Tibial nerve (tissue), 4 donors: Measurements from ENCODE around the gene GOLGA6C. TPM values are rescaled to one million over a fixed set of nuclear protein-coding genes. Genes with fewer than 3 reads are reported as not detected.

Experiments
- DNase-seq, 2 donors: peaks; one replicate each; pipeline ENCODE4 v3.0.0-alpha.2; 2019; ENCODE audit warnings: low spot score in 2 of 2
- H3K27ac ChIP-seq, 4 donors: fragments of 200-600 bp; sonication (generic) in 3 of 4; one replicate each; pipeline ENCODE4 v1.5.1; 2017 to 2019; ENCODE audit warnings: mild to moderate bottlenecking in 1 of 4
- H3K27me3 ChIP-seq, 2 donors: fragments of 200-600 bp; sonication (generic) in 1 of 2; one replicate each; pipeline versions ENCODE4 v1.5.1 to v1.6.0; 2017 to 2019
- H3K36me3 ChIP-seq, 3 donors: fragments of 200-600 bp; sonication (generic); one replicate each; pipeline ENCODE4 v1.5.1; 2018 to 2019
- H3K4me1 ChIP-seq, 4 donors: fragments of 200-600 bp; sonication (generic) in 3 of 4; one replicate each; pipeline ENCODE4 v1.5.1; 2017 to 2019
- H3K4me3 ChIP-seq, 4 donors: fragments of 200-600 bp; sonication (generic) in 3 of 4; one replicate each; pipeline ENCODE4 v1.5.1; 2017 to 2019; ENCODE audit warnings: mild to moderate bottlenecking in 1 of 4, moderate library complexity in 1 of 4
- H3K9me3 ChIP-seq, 4 donors: fragments of 200-600 bp; sonication (generic) in 3 of 4; one replicate each; pipeline ENCODE4 v1.5.1; 2017 to 2019
- EP300 ChIP-seq, 2 donors: sonication (generic); formaldehyde crosslinking; IDR thresholded peaks; one replicate each; pipeline ENCODE4 v1.6.1; 2017; ENCODE audit warnings: antibody characterized with exemption in 2 of 2, mild to moderate bottlenecking in 1 of 2
- POLR2A ChIP-seq, 2 donors: fragments of 450-650 bp; IDR thresholded peaks; one replicate each; pipeline ENCODE4 v1.6.1; 2017; ENCODE audit warnings: antibody characterized with exemption in 2 of 2, mild to moderate bottlenecking in 2 of 2, moderate library complexity in 2 of 2
- WGBS, 2 donors: methylation state at CpG; one replicate each; pipeline ENCODE4 v1.1.5; 2018; 5-methylcytosine and 5-hydroxymethylcytosine counted together
- total RNA-seq, 4 donors: library from RNA; depleted of rRNA; stranded (reverse); fragments of >200 nt; gene quantifications; one replicate each; pipeline ENCODE4 v1.1.0, GENCODE V29; 2016
- TF ChIP-seq, protein P1 (sequence below), 5 experiments: fragments of 200-600 bp in 3 of 5; fragments of 450-650 bp in 2 of 5; sonication (generic) in 3 of 5; IDR thresholded peaks; one replicate each; pipeline ENCODE4 v1.5.1; 2016 to 2019; ENCODE audit warnings: antibody characterized with exemption in 5 of 5, mild to moderate bottlenecking in 3 of 5, moderate library complexity in 2 of 5

Gene GOLGA6C
- total RNA-seq, 4 donors from 2014 or later: 0.63 to 1.5 TPM; not detected in 2

DNA sequence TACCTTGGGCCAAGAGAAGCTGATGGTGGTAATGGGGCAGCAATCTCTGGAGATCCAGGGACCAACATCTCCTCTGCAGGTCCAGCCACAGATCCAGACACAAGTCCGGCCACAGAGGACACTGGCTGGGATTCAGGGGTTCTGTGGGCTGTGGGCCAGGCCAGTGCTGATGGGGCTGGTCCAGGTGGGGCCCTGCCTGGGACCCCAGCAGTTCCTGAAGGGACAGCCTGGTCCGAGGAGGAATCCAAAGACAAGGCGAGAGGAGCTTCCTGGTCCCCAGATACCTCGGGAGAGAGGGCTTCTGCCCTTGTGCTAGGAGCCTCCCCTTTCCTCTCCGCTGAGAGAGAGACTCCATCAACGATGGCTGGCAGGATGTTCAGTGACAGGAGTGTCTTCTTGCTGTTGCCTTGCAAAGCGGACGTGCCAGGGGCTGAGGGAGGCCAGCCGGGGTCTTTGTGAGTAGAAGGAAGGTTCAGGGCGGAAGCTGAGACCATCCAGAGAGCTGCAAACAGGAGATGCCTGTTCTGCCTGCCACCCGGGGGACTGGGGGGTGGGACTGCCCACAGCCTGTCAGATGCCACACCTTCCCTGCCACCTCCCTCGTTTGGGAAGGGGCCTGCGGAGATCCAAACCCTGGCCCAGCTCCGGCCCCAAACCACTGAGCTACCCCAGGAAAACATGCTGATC, 24.5 kb upstream of the GOLGA6C start:
- 64 to 65% methylated on average over 14 of the region's 14 CpGs for WGBS, 2 donors
- Histone ChIP-seq H3K4me3 (no peak overlapping the region), H3K9me3 (no peaks in the 10 kb centered on the region), H3K4me1 (no peaks in the 10 kb centered on the region), H3K36me3 (no peaks in the 10 kb centered on the region), H3K27ac (no peak overlapping the region), H3K27me3 (peaks cover 0 to 41% of the 10 kb centered on the region in 2 donors)
- DNase-seq: no peak
- no peak for TF ChIP-seq EP300 (IDR thresholded peaks at IDR 0.05)
- TF ChIP-seq, protein P1, sequence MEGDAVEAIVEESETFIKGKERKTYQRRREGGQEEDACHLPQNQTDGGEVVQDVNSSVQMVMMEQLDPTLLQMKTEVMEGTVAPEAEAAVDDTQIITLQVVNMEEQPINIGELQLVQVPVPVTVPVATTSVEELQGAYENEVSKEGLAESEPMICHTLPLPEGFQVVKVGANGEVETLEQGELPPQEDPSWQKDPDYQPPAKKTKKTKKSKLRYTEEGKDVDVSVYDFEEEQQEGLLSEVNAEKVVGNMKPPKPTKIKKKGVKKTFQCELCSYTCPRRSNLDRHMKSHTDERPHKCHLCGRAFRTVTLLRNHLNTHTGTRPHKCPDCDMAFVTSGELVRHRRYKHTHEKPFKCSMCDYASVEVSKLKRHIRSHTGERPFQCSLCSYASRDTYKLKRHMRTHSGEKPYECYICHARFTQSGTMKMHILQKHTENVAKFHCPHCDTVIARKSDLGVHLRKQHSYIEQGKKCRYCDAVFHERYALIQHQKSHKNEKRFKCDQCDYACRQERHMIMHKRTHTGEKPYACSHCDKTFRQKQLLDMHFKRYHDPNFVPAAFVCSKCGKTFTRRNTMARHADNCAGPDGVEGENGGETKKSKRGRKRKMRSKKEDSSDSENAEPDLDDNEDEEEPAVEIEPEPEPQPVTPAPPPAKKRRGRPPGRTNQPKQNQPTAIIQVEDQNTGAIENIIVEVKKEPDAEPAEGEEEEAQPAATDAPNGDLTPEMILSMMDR (IDR thresholded peaks at IDR 0.05): no peak
- no peak for TF ChIP-seq POLR2A (IDR thresholded peaks at IDR 0.05)

DNA sequence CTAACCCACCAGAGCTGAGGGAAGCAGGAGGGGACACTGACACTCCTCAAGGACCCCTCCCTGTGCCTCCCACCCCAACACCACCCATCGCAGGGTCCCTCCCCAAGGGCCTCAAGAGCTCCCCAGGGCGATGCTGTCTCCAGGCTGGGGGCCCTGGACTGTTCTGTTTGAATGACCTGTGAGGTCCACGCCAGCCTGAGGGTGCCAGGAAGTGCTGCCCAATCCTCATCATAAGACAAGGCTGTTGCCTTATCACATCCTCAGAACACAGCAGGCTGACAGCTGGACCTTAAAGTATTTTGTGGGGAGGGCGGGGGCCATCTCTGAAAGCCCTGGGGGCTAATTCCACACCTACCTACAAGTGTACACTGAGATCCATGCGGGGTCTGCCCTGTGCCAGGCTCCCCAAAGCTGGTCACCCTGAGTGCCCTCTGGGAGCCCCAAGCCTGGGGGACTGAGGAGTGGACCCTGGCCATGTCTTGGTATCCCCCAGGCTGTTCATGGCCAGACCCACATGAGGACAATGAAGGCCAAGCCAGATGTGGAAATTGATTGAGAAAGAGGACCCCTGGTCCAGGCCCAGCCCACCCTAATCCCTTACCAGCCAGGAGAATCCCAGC, 23.8 kb upstream of the GOLGA6C start:
- H3K9me3 ChIP-seq: no peaks in the 10 kb centered on the region
- WGBS, 2 donors: 81 to 83% methylated on average over 3 to 5 of the region's 5 CpGs
- DNase-seq: no peak
- H3K27me3 ChIP-seq: peaks cover 0 to 41% of the 10 kb centered on the region in 2 donors
- no peaks in the 10 kb centered on the region for H3K4me1 ChIP-seq
- no peak overlapping the region for H3K27ac ChIP-seq
- H3K4me3 ChIP-seq: no peak overlapping the region
- H3K36me3 ChIP-seq: no peaks in the 10 kb centered on the region
- TF ChIP-seq, protein P1 (IDR thresholded peaks at IDR 0.05): no peak
- TF ChIP-seq EP300 (IDR thresholded peaks at IDR 0.05) (no peak), POLR2A (IDR thresholded peaks at IDR 0.05) (no peak)

DNA sequence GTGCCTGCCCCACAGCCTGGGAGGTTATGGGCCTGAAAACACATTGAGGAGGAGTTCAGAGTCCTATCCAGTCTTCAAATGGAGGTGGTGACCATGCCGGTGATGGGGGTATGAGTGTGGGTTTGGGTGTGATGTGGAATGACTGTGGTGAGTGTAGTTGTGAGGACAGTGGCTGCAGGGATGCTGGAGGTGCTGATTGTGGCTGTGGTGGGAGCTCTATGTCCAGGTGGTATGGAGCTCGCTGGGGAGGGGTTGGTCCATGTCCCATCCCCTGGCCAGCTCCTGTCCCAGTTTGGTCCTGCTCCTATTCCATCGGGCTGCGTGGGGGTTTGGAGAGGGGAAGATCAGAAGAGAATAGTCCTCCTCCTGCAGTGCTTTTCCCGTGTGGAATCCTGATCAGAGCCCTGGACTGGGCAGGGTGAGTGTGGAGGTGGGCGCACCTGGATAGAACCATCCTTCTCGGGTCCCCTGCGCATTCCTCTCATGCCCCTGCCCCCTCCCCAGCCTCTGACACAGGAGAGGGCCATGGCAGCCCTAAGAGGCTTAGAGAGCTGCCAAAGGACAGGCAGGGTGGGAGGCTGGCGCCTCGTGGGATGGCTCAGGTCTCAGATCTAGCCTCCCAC, 23.0 kb upstream of the GOLGA6C start:
- TF ChIP-seq EP300 (IDR thresholded peaks at IDR 0.05) (no peak), POLR2A (IDR thresholded peaks at IDR 0.05) (no peak)
- TF ChIP-seq, protein P1 (IDR thresholded peaks at IDR 0.05): no peak
- Histone ChIP-seq H3K27me3 (peaks cover 0 to 41% of the 10 kb centered on the region in 2 donors), H3K4me1 (no peaks in the 10 kb centered on the region), H3K36me3 (no peaks in the 10 kb centered on the region), H3K4me3 (no peak overlapping the region), H3K27ac (no peak overlapping the region), H3K9me3 (no peaks in the 10 kb centered on the region)
- 81 to 83% methylated on average over 10 of the region's 10 CpGs for WGBS, 2 donors
- DNase-seq: no peak

DNA sequence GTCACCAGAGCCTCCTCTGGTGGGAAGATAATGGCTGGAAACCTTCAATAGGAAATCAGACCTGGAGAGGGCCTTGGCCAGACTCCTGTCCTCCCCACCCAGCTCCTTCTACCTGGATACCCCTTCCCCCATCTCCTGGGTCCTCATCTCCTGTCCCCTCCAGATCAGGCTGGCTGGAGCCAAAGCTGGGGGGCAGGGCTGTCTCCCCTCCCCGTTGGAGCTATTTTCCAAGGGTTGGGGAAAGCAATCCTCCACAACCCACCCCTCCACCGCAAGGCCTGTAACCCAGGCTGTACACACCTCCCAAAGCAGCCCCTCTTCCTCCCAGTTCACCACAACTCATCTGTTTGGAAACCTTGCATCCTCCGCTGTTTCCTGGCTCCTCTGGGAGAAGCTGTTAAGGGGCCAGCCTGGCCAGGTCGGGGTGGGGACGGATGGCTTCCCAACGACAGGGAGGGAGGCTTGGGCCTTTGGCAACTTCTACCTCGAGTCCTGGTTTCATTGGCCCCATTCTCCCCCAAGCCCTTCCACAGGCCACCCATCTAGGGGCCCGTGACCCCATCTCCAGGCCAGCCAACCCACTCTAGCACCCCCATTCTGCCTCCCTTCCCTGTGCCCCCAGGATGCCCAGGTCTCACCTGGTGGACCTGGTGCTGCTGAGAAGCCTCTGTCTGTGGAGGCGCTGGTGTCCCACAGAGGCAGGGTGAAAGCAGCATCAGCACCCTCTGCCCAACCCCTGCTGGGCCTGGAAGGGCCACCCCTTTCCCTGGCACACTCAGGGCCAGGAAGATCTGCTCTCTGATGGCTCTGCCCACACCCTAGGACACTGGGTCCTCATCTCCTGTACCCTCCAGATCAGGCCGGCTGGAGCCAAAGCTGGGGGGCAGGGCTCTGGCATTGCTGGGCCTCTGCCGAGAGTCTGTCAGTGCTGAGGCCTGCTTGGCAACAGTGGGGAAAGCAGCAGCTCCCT, 22.1 kb upstream of the GOLGA6C start:
- 83 to 88% methylated on average over 10 of the region's 11 CpGs for WGBS, 2 donors
- no peak for DNase-seq
- TF ChIP-seq POLR2A (IDR thresholded peaks at IDR 0.05) (no peak), EP300 (IDR thresholded peaks at IDR 0.05) (no peak)

DNA sequence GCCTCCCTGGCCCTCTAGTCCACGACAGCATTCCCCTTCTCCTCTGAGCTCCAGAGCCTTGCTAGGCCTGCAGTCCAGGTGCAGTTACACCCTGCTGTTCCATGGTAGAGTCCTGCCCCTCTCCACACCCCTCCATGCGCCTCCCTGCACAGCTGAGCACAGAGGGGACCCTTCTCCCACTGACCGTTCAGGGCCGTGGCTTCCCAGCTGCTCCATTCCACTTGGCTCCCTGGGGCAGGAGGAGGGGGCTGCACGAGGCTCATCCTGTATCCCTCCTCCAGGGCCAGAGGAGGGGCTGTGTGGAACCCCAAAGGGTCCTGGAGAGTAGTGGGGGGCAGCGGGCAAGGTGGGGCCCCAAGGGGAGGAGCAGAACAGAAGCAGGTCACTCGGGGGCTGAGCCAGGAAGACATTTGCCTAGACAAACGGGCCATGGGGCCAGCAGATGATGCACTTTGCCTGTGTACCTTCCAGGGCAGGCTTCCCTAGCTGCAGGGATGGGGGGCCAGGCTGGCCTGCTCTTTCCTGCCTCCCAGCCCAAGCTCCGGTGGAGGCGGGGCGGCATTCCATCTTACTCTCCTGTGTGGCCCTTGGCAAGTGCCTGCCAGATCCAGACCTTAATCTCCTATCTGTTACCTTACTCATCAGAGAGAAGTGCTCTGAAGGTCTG, 20.7 kb upstream of the GOLGA6C start:
- Histone ChIP-seq H3K27me3 (peaks cover 0 to 46% of the 10 kb centered on the region in 2 donors), H3K9me3 (no peaks in the 10 kb centered on the region), H3K4me1 (no peaks in the 10 kb centered on the region), H3K27ac (no peak overlapping the region), H3K36me3 (no peaks in the 10 kb centered on the region), H3K4me3 (no peak overlapping the region)
- WGBS, 2 donors: 61 to 63% methylated on average over 11 of the region's 11 CpGs
- no peak for DNase-seq
- TF ChIP-seq EP300 (IDR thresholded peaks at IDR 0.05) (no peak), POLR2A (IDR thresholded peaks at IDR 0.05) (no peak)
- TF ChIP-seq, protein P1 (IDR thresholded peaks at IDR 0.05): no peak

More for the DNA sequence above, 22.1 kb upstream of the GOLGA6C start:
- Histone ChIP-seq H3K27me3 (peaks cover 0 to 44% of the 10 kb centered on the region in 2 donors), H3K27ac (no peak overlapping the region), H3K4me3 (no peak overlapping the region), H3K4me1 (no peaks in the 10 kb centered on the region), H3K36me3 (no peaks in the 10 kb centered on the region), H3K9me3 (no peaks in the 10 kb centered on the region)
